NCI-H524 (cell line): ENCODE measurements around the gene SYNE4.

Source experiments
- DNase-seq, 2 experiments: peaks; one replicate each; lab custom pipeline; 2025; lab: John Stamatoyannopoulos, UW

SYNE4 gene

GRCh38 chr19:35955881-35956634, 52.6 kb downstream of the SYNE4 start:
- peak; percentile 42 to 66 for DNase-seq
